ENCODE measurements around the gene RASA3. TPM values are rescaled to one million over a fixed set of nuclear protein-coding genes. Genes with fewer than 3 reads are reported as not detected.
"Not testable (repeated sequence)": the region's sequence is repeated elsewhere in the genome, so short reads cannot be mapped to it uniquely, and the experiment has no call there.

Gene RASA3
- total RNA-seq, 4 donors from 2014 or later, result 25.0 to 43.1 (median 30.2) TPM

DNA sequence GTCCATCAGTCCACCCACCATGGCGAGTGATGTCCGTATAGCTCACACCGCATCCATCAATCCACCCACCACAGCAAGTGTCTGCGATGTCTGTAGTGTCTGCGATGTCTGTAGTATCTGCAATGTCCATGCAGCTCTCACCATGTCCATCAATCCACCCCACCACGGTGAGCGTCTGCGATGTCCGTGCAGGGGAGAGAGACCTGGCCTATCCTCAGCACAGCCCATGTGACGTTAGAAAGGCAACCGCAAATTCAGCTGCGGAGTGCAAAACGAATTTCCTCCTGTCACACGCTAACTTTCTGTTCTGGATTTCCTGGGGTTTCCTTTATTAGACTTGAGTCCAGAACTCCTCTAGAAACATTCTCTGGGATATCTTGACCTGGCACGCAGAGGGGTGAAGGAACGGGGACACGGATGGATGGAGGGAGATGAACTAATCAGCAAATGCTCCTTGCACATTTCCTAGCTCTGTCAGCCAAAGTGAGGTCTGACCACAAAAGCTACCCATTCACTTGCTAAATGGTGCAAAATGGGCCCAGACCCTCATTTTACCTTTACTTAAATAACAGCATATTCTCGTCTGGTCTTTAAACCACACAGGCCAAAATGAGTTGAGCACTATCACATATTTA, 18.3 kb downstream of the RASA3 start:
- ATAC-seq, result no peak
- WGBS, 2 donors (ENCODE audit: low coverage in 1 of 2), result 89% methylated on average over 17 of the region's 18 CpGs; no CpG with 5 or more reads in 1 of the 2 donors

DNA sequence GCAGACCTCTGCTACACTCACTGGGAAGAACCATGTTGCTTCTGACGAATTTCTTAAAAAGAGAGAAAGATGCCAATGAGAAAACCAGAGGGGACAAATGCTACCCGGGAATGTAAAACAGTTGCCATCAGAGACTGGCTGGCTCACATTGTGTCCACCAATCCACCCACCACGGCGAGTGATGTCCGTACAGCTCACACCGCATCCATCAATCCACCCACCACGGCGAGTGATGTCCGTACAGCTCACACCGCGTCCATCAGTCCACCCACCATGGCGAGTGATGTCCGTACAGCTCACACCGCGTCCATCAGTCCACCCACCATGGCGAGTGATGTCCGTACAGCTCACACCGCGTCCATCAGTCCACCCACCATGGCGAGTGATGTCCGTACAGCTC, 19.0 kb downstream of the RASA3 start:
- not testable (repeated sequence) for H3K9me3 ChIP-seq, H3K4me3 ChIP-seq, H3K27ac ChIP-seq, H3K27me3 ChIP-seq, ATAC-seq
- Histone ChIP-seq H3K4me1 (peaks cover 0 to 69% (median 16%) of the 10 kb centered on the region in 3 donors), H3K36me3 (peaks cover 0 to 20% of the 10 kb centered on the region in 2 donors)
- WGBS, 2 donors (ENCODE audit: low coverage in 1 of 2), result 76 to 95% methylated on average over 9 to 11 of the region's 21 CpGs

More for the DNA sequence above, 18.3 kb downstream of the RASA3 start:
- peaks cover 0 to 69% (median 16%) of the 10 kb centered on the region in 3 donors for H3K4me1 ChIP-seq
- H3K9me3 ChIP-seq, result no peaks in the 10 kb centered on the region
- no peak overlapping the region for H3K27ac ChIP-seq
- TF ChIP-seq EP300 (IDR thresholded peaks at IDR 0.05) (no peak), POLR2A (IDR thresholded peaks at IDR 0.05) (no peak), POLR2AphosphoS5 (IDR thresholded peaks at IDR 0.05) (no peak)
- TF ChIP-seq, protein P1, sequence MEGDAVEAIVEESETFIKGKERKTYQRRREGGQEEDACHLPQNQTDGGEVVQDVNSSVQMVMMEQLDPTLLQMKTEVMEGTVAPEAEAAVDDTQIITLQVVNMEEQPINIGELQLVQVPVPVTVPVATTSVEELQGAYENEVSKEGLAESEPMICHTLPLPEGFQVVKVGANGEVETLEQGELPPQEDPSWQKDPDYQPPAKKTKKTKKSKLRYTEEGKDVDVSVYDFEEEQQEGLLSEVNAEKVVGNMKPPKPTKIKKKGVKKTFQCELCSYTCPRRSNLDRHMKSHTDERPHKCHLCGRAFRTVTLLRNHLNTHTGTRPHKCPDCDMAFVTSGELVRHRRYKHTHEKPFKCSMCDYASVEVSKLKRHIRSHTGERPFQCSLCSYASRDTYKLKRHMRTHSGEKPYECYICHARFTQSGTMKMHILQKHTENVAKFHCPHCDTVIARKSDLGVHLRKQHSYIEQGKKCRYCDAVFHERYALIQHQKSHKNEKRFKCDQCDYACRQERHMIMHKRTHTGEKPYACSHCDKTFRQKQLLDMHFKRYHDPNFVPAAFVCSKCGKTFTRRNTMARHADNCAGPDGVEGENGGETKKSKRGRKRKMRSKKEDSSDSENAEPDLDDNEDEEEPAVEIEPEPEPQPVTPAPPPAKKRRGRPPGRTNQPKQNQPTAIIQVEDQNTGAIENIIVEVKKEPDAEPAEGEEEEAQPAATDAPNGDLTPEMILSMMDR (IDR thresholded peaks at IDR 0.05), result no peak
- H3K36me3 ChIP-seq, result peaks cover 0 to 17% of the 10 kb centered on the region in 2 donors
- no peaks in the 10 kb centered on the region for H3K27me3 ChIP-seq
- H3K4me3 ChIP-seq, result no peak overlapping the region

DNA sequence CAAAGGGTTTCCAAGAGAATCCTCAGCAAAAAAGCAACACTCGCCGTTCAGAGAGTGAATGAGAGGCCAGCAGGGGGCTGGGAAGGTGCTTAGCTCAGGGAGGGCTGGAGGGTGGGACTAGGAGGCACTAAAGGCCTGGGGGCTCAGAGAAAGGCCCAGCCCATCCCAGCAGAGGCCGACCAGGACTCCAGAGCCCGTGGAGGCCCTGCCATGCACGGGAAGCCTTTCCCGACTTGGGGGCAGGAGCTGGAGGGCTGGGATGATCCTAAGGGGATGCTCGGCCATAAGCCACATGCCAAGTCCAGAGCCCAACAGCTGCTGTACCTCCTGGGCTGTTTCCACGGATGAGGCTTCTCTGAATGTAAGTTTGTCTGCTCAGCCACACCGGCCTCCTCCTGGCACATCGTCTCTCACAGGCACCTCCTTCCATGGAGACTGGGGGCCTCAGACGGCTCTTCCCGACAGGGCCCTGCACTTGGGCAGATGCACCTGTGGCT, 19.5 kb downstream of the RASA3 start:
- H3K27ac ChIP-seq, result peak overlapping the region in 1 of 4 donors; percentile 39
- ATAC-seq, result no peak
- TF ChIP-seq EP300 (IDR thresholded peaks at IDR 0.05) (no peak), POLR2AphosphoS5 (IDR thresholded peaks at IDR 0.05) (no peak), POLR2A (IDR thresholded peaks at IDR 0.05) (no peak)
- TF ChIP-seq, protein P1 (IDR thresholded peaks at IDR 0.05), result no peak
- H3K4me1 ChIP-seq, result peaks cover 0 to 69% (median 18%) of the 10 kb centered on the region in 3 donors
- peaks cover 0 to 20% of the 10 kb centered on the region in 2 donors for H3K36me3 ChIP-seq
- no peak overlapping the region for H3K4me3 ChIP-seq
- 51 to 60% methylated on average over 1 to 3 of the region's 12 CpGs for WGBS, 2 donors (ENCODE audit: low coverage in 1 of 2)
- no peaks in the 10 kb centered on the region for H3K9me3 ChIP-seq
- H3K27me3 ChIP-seq, result no peaks in the 10 kb centered on the region

DNA sequence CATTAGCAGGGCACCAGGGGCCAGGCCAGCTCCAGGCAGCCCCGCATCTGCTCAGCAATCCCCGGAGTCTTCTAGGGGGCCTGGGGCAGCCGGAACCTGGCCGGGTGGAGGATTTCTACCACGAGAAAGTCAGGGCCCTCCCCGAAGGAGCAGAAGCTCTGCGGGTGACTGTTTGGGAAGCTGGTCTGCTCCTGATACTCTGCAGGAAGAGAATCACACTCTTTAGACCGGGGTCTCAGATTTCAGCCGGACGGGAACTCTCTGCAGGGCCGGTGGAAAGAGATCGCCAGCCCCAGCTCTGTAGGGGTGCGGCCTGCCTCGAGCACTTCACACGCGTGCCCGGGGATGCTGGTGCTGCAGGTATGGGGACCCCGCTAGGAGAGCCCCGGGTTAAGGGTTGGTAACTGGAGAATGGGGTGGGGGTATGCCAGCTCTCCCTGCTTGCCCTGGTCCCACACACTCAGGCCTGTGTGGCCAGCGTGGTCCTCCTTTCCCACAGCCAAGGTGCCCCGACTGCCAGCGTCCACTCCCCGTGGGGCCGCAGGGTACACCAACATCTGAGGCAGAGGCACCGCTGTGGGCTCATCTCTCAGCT, 20.1 kb downstream of the RASA3 start:
- Histone ChIP-seq H3K27me3 (no peaks in the 10 kb centered on the region), H3K4me1 (peaks cover 0 to 73% (median 23%) of the 10 kb centered on the region in 3 donors)

DNA sequence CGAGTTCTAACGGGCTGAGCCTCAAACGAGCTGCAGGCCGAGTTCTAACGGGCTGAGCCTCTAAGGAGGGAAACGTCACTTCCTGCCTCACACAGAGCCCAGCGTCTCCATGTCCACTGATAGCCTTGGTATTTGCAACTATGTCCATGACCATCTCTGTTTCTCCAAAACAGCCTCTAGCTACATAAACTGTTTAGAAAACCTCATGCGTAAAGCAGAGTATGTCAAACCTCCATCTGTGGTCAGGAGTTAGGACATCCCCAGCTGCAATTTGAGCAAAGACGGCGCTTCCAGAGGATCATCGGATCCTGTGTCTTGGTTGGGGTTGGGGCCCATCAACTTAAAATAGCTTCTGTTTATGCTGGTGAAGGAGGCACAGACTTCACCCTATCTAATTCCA, 20.8 kb downstream of the RASA3 start:
- peak overlapping the region in 1 of 4 donors; percentile 39 for H3K27ac ChIP-seq
- WGBS, 2 donors (ENCODE audit: low coverage in 1 of 2), result 51 to 75% methylated on average over 5 to 7 of the region's 11 CpGs
- H3K4me1 ChIP-seq, result peaks cover 0 to 80% (median 28%) of the 10 kb centered on the region in 3 donors
- no peaks in the 10 kb centered on the region for H3K9me3 ChIP-seq
- TF ChIP-seq POLR2AphosphoS5 (IDR thresholded peaks at IDR 0.05), result no peak
- TF ChIP-seq EP300 (IDR thresholded peaks at IDR 0.05), result no peak
- no peak for TF ChIP-seq POLR2A (IDR thresholded peaks at IDR 0.05)
- H3K4me3 ChIP-seq, result no peak overlapping the region
- H3K36me3 ChIP-seq, result peaks cover 0 to 20% of the 10 kb centered on the region in 2 donors
- ATAC-seq, result no peak
- no peaks in the 10 kb centered on the region for H3K27me3 ChIP-seq

More for the DNA sequence above, 20.1 kb downstream of the RASA3 start:
- no peak for ATAC-seq
- Histone ChIP-seq H3K9me3 (no peaks in the 10 kb centered on the region), H3K4me3 (no peak overlapping the region), H3K36me3 (peaks cover 0 to 20% of the 10 kb centered on the region in 2 donors), H3K27ac (peak overlapping the region in 1 of 4 donors; percentile 39)
- 74% methylated on average over 4 of the region's 25 CpGs; no CpG with 5 or more reads in 1 of the 2 donors for WGBS, 2 donors (ENCODE audit: low coverage in 1 of 2)
- TF ChIP-seq, protein P1 (IDR thresholded peaks at IDR 0.05), result no peak
- TF ChIP-seq EP300 (IDR thresholded peaks at IDR 0.05) (no peak), POLR2AphosphoS5 (IDR thresholded peaks at IDR 0.05) (no peak), POLR2A (IDR thresholded peaks at IDR 0.05) (no peak)

DNA sequence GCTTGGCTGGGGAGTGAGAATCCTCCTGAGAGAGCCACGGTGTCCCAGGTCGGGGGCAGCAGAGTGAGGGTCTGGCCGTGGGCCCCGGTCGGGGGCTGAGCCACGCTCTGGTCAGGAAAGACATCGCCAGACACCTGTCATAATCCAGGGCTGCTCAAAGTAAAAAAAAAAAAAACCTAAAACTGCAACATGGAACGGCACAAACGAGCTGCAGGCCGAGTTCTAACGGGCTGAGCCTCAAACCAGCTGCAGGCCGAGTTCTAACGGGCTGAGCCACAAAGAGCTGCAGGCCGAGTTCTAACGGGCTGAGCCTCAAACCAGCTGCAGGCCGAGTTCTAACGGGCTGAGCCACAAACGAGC, 21.6 kb downstream of the RASA3 start:
- 100% methylated on average over 1 of the region's 18 CpGs; no CpG with 5 or more reads in 1 of the 2 donors for WGBS, 2 donors (ENCODE audit: low coverage in 1 of 2)
- not testable (repeated sequence) for H3K4me3 ChIP-seq, H3K27me3 ChIP-seq, H3K9me3 ChIP-seq, ATAC-seq
- Histone ChIP-seq H3K27ac (peak overlapping the region in 2 of 4 donors; percentile 48 to 66), H3K4me1 (peaks cover 0 to 82% (median 28%) of the 10 kb centered on the region in 3 donors), H3K36me3 (peaks cover 0 to 20% of the 10 kb centered on the region in 2 donors)

Data from gastroesophageal sphincter (tissue), 4 donors.